Colonic mucosa (tissue), 4 donors: ENCODE results near the gene PHF11. TPM values are rescaled to one million over a fixed set of nuclear protein-coding genes. Genes with fewer than 3 reads are reported as not detected.

Source experiments
- DNase-seq: peaks from one replicate; pipeline ENCODE4 v3.0.0-alpha.2; 2020
- H3K27ac ChIP-seq: fragments of 200-600 bp; one replicate; pipeline ENCODE4 v1.8.0; 2021
- H3K27me3 ChIP-seq: fragments of 200-600 bp; one replicate; pipeline ENCODE4 v1.8.0; 2021
- H3K36me3 ChIP-seq: fragments of 200-600 bp; one replicate; pipeline ENCODE4 v1.8.0; 2021
- H3K4me1 ChIP-seq: fragments of 200-600 bp; one replicate; pipeline ENCODE4 v1.8.0; 2021; ENCODE audit warnings: mild to moderate bottlenecking
- H3K4me3 ChIP-seq: fragments of 200-600 bp; one replicate; pipeline ENCODE4 v1.8.0; 2021
- H3K9ac ChIP-seq, 2 donors: one replicate each; pipeline ENCODE4 v1.7.0; 2013; ENCODE audit warnings: control low read depth in 2 of 2, low read depth in 2 of 2, low read length in 2 of 2
- H3K9me3 ChIP-seq: fragments of 200-600 bp; one replicate; pipeline ENCODE4 v1.8.0; 2021
- intact Hi-C: fragments of 100-400 bp; cut with DNase I; formaldehyde crosslinking; loops from one replicate; pipeline ENCODE4 v1.14.1; 2022
- total RNA-seq, 2 donors: library from RNA; stranded (reverse); fragmentation: NEBNext Ultra II Directional in 1 of 2; extraction: Animal tissue kit (Norgen Biotek cat#: 25700) in 1 of 2; gene quantifications; one replicate each; pipeline ENCODE4 v1.2.1, GENCODE V29; 2021
- TF ChIP-seq, protein P1 (sequence below): fragments of 200-600 bp; IDR thresholded peaks from one replicate; pipeline ENCODE4 v1.8.0; 2022; ENCODE audit warnings: antibody characterized with exemption, mild to moderate bottlenecking
- donor health status: healthy.
- donor health status: DM: no; HTN: no; CAD: no.
- donor health status: DM: no; HTN: no; CAD: no.

The PHF11 gene
- total RNA-seq, 2 donors from 2014 or later, result 20.3 to 24.1 TPM

DNA sequence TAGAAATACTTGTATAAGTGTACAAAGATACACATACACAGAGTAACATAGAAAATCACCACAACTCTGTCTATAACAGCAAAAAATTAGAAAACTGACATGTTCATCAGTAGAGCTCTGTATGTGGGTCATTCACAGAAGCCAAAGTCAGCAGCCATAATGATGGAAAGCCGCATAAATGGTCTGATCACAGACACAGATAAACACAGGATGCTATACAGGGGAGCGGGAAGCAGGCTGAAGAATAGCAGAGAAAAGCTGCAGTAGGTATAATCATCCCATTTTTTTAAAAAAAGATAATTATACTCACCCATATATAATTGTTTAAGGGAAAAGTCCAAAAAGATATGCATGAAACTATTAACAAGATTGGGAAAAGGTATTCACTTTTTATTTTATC, 58.1 kb downstream of the PHF11 start:
- Histone ChIP-seq H3K36me3 (no peaks in the 10 kb centered on the region), H3K4me3 (no peak overlapping the region), H3K4me1 (no peaks in the 10 kb centered on the region), H3K27me3 (no peaks in the 10 kb centered on the region), H3K9me3 (no peaks in the 10 kb centered on the region), H3K27ac (no peak overlapping the region), H3K9ac (no peak overlapping the region)
- TF ChIP-seq, protein P1, sequence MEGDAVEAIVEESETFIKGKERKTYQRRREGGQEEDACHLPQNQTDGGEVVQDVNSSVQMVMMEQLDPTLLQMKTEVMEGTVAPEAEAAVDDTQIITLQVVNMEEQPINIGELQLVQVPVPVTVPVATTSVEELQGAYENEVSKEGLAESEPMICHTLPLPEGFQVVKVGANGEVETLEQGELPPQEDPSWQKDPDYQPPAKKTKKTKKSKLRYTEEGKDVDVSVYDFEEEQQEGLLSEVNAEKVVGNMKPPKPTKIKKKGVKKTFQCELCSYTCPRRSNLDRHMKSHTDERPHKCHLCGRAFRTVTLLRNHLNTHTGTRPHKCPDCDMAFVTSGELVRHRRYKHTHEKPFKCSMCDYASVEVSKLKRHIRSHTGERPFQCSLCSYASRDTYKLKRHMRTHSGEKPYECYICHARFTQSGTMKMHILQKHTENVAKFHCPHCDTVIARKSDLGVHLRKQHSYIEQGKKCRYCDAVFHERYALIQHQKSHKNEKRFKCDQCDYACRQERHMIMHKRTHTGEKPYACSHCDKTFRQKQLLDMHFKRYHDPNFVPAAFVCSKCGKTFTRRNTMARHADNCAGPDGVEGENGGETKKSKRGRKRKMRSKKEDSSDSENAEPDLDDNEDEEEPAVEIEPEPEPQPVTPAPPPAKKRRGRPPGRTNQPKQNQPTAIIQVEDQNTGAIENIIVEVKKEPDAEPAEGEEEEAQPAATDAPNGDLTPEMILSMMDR, result no peak
- intact Hi-C loops, result no loop called here
- DNase-seq, result no peak

DNA sequence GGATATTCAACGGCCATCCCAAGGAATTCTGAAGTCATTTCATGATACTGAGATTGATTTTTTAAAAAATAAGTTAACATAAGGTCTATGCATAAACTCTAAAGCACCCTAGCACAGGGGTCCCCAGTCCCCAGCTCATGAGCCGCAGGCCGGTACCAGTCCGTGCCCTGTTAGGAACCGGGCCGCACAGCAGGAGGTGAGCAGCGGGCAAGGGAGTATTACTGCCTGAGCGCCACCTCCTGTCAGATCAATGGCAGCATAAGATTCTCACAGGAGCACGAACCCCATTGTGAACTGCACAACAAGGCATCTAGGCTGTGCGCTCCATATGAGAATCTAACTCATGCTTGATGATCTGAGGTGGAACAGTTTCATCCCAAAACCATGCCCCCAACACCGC, 58.6 kb downstream of the PHF11 start:
- no peak overlapping the region for H3K4me3 ChIP-seq
- no peaks in the 10 kb centered on the region for H3K4me1 ChIP-seq
- no peak for DNase-seq
- intact Hi-C loops, result no loop called here
- no peaks in the 10 kb centered on the region for H3K27me3 ChIP-seq
- TF ChIP-seq, protein P1, result no peak
- H3K9ac ChIP-seq, result no peak overlapping the region
- no peaks in the 10 kb centered on the region for H3K9me3 ChIP-seq
- H3K27ac ChIP-seq, result no peak overlapping the region
- H3K36me3 ChIP-seq, result no peaks in the 10 kb centered on the region

DNA sequence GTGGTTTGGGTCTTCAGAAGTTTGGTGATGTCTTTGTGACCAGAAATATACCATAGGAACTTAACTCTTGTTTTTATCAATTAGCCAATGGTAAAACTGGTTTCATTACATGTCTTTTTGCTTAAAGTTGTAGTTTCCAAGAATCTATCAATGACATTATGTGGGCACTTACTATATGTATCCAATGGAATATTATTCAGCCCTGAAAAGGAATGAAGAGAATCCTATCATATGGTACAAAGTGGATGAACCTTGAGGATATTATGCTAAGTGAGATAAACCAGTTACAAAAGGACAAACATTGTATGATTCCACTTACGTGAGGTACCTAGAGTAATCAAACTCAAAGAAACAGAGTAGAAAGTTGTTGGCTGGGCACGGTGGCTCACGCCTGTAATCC, 63.3 kb downstream of the PHF11 start:
- Histone ChIP-seq H3K4me1 (no peaks in the 10 kb centered on the region), H3K4me3 (no peak overlapping the region), H3K27ac (no peak overlapping the region), H3K9me3 (no peaks in the 10 kb centered on the region), H3K27me3 (no peaks in the 10 kb centered on the region), H3K36me3 (no peaks in the 10 kb centered on the region), H3K9ac (no peak overlapping the region)
- TF ChIP-seq, protein P1, result no peak
- no peak for DNase-seq
- intact Hi-C loops, result no loop called here

DNA sequence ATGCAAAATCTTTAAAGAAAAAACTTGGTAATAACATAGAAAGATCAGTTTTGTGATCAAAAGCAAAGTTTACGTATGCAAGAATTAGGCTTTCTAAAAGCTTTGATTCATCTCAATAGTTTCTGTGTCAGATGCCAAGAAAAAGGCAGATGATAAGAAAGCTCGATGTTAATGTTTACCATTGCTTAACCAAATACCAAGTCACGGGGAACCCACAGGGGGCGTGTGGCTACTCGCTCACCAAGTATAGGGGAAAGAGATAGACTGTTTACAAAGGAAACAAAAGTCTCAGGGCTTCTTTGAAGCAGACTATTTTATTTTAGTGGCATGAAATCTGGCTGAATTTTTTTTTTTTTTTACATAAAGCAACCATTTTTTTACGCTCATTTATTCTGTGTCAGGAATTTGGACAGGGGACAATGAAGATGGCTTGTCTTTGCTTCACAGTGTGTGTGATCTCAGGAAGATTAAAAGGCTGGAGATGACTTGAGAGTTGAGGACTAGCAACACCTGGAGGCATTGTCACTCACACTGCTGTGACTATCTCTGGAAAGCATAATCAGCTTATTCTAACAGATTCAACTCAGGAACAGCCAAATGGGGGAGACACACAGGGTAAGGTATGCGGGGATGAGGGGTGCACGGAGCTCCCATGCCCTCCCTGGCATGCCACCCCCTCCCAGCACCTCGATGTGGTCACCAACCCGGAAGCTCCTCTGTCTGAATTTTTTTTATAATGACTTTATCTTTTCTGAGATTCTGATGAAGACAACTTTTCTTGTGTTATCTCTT, 64.7 kb downstream of the PHF11 start:
- H3K4me3 ChIP-seq, result no peak overlapping the region
- H3K36me3 ChIP-seq, result no peaks in the 10 kb centered on the region
- intact Hi-C loops, result no loop called here
- H3K27me3 ChIP-seq, result no peaks in the 10 kb centered on the region
- H3K9ac ChIP-seq, result no peak overlapping the region
- no peaks in the 10 kb centered on the region for H3K4me1 ChIP-seq
- no peak overlapping the region for H3K27ac ChIP-seq
- TF ChIP-seq, protein P1, result no peak
- no peaks in the 10 kb centered on the region for H3K9me3 ChIP-seq
- DNase-seq, result no peak

DNA sequence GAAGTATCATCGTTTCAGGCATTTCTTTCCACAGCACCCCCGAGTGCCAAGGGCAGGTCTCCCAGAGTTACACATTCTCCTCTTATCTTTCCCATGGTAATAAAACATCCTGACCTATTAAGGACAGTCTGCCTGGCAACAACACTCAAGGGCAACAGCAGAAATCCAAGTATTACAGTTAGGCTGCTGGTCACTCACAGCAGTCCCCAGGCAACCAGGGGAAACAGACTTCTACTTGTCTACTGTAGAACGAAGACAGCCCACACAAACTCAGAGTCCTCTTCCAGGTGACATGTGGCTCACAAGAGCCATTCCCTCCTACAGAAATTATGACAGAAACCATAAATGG, 65.3 kb downstream of the PHF11 start:
- Histone ChIP-seq H3K27ac (no peak overlapping the region), H3K4me3 (no peak overlapping the region), H3K36me3 (no peaks in the 10 kb centered on the region), H3K4me1 (no peaks in the 10 kb centered on the region), H3K9me3 (no peaks in the 10 kb centered on the region), H3K27me3 (no peaks in the 10 kb centered on the region), H3K9ac (no peak overlapping the region)
- intact Hi-C loops, result no loop called here
- TF ChIP-seq, protein P1, result no peak
- no peak for DNase-seq
